GM19025 (cell line): ENCODE measurements around the gene WDR7.

Experiments used
- ATAC-seq: cut with Tn5 transposase; IDR thresholded peaks from one replicate; pipeline ENCODE4 v1.9.1; 2021; ENCODE audit warnings: mild to moderate bottlenecking, low read depth, moderate library complexity; ENCODE audit not compliant: unreplicated experiment

WDR7 gene

DNA sequence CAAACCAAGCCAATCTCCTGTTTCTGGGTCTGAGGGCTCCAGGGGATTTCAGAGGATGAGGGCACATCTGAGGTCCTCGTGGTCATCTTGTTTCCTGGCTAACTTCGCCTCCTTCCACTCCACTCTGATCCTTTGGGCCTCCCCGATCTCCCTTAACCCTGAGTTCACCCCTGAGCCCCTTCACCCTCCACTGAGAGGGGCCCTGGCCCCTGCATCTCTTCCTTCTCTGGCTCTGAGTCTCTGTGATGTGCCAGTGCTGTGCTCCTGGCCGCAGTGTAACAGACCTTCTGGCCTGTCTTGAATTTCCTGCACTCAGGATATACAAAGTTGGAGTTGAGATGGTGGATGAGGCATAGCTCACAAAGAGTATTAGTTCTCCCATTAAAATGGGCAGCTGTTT is 411.0 kb downstream of the WDR7 start:
- ATAC-seq = no peak

DNA sequence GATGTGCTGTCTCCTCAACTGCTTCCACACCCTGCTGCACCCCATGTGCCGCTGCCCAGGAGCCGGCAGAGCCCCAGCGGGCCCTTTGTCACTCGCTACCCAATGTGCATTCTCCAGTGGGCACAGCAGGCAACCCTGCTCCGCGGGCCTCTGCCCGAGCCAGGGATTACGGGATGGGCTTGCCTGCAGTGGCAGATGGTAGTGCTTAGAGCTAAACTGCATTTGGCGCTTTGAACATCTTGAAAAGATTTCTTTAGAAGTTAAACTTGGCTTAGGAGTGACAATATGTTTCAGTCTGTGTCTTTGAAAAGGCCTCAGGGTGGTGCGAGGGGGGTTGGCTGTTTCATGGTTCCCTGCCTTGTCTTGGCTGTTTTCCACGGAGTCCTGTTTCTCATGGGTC is 411.7 kb downstream of the WDR7 start:
- no peak for ATAC-seq

DNA sequence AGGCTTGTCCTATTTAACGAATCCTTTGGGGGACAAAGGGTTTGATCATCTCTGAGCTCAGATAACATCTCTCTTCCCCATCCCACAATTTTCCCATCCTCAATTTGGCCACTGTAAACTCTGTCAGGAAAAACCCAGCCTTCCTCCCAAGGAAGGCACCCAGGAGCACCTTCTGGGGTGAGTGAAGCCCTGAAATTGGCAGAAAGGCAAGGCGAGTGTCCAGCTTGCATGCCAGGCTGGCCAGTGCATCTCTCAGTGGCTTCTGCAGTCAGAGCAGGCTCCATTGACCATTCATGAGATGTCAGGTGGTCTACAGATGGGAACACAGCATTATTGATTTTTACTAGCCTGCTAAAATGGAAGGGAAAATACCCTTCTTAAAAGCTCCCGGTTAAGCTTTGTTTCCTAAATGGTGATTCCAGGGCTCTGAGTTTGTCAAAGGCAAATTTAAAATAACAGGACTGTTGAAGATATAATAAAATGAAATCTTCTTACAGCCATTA is 412.5 kb downstream of the WDR7 start:
- ATAC-seq = no peak

DNA sequence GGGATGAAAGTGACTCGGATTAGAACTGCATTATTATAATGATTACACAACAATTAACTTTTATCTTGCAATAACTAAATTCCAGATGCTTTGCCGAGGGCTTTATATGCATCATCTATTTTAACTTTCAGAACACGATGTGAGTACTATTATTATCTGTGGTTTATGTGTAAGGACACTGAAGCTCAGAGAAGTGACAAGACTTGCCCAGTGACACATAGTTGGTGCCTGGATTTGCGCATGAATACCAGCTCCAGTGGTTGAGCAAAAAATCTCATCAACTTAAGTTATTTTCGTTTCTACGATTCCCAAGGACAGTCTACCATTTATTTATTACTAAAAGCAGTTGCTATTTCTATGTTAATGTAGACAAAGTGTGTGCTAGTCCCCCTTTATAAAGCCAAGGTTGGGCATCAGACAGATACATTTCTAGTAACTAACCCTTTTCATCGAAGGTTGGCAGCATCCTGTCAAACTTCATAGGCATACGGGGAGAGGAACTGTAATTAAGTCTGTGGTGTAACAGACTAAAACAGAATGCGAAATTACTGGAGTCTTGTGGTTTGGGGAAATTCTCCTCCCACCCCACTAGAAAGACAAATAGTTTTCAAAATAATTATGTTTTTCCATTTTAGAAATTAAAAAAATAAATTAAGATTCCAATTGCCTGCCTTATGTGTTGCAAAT is 422.5 kb downstream of the WDR7 start:
- no peak for ATAC-seq

DNA sequence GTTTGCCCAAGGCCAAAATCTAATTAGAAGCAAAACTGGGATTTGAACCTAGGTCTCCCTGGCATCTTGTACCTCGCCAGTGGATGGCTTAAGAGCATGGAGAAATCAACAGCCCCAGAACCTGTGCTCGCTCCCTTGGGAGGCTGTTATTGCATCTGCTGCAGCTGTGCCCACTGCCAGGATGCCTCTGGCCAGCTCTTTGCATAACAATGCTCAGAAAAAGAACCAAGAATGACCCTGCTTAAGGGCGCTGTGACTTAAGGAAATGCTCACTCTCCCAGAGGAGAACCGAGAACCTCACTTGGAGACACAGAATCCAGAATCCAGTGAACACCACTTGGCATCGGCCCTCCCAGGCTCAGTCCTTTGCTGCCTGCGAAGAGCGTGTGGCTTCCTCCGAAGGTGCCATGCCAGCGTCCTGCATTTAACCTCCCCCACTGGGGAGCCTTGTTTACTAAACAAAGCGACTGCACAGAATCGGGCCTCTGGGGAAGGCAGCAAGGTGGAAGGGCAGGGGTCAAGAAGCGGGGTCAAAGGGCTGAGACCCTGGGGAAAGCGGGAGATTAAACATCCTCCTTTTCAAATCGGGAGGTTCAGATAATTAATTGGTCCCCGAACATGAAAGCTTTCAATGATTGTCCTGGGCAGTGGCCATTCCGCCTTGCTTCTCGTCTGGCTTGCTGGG is 424.7 kb downstream of the WDR7 start:
- ATAC-seq = no peak

DNA sequence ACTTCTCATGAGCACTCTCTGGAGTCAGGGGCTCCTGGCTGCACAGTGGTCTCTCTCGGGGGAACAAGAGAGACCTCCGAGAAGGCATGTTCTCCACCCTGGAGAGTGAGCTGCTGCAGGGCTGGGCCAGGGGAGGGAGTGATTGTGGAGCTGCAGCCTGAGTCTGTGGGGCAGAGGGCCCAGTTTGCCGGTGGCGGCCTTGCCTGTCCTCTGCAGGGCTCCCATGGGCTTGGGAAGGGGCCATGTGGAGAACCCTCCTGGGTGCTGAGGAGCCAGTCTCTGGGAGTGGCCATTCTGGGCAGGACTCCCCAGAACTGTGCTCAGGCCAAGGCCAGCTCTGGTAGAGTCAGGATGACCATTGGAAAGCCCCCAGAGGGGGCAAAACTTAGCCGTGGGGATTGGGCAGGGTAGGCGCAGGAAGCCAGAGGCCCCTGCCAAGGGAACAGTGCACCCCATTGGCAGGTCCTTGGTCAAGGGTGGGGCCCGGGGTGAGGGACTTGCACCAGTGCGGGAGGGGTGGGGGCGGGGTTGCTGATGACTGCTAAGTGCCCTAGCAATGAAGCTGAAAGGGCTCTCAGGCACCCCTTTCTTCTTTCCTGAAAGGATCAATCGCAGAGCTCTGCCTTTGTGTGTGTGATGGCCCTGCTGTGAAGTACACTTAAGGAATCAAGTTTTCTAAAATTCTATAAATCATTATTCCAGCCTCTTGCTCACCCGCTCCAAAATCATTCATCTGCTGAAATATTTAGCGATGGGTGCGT is 426.0 kb downstream of the WDR7 start:
- ATAC-seq = no peak

DNA sequence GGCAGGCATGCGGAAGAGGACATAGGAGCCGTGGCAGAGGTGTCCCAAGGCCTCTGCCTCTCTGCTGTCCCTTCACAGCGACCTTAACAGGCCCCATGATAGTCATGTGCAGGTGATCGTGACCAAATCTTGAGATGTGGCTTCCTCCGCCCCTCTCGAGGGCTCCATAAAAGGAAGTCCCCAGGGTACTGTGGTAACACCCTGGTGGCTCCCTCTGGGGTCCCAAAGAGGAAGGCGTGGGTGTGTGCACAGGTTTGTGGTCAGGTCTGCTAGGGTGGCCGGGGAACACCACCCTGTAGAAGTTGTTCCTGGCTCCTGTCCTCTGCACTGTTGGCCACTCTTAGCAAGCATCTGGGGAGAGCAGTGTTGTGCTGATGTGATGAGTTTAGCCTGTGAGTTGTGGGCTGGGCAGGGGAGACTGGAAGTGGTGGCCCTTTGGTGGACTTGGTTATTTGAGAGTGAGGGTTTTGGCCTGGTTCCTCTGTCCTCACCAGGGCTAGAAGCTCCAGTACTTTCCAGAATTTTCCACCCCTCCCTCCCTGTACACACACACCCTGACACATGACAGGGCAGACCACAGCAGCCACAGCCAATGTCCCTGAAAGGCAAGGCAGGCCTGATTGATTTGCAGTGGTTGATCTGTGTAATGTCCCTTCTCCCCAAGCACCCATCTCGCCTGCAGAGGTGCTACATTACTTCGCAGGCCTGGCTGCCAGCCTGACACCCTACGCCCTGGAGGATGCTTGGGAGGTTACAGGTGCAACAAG is 426.8 kb downstream of the WDR7 start:
- peak; percentile 94 for ATAC-seq

DNA sequence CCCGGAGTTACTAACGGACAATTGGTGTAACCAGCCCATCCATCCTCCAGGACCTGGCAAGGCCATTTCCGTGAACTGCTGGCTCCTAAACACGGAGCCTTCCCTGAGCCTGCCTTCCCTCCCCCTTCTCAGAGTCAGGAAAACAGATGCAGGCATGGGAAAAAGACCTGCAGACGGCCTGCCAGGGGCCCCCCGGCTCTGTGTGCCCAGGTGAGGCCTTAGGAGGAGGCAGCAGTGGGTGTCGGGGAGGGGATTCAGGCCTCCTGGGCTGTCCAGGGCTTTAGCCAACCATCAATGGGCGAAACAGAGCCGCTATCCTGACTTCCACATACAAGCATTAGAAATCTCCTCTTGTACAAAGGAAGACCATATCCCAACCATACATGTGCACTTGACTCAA is 427.5 kb downstream of the WDR7 start:
- ATAC-seq = no peak

DNA sequence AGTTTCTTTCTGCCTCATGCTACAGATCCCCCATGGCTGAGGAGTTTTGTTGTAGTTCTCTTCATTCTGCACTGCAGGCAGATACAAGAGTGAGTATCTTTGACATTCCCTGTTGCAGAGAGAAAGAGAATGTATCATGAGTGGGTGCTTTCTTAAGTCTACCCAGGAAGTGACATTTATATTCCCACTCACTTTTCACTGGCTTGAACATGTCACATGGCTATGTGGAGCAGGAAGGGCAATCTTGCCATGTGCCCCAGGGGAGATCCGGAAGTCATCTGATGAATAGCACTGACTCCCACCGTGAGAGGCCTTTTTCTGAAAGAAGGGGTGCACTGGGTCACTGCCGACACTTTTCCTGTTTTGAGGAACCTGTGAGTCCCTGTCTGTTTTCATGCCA is 429.3 kb downstream of the WDR7 start:
- ATAC-seq = no peak

DNA sequence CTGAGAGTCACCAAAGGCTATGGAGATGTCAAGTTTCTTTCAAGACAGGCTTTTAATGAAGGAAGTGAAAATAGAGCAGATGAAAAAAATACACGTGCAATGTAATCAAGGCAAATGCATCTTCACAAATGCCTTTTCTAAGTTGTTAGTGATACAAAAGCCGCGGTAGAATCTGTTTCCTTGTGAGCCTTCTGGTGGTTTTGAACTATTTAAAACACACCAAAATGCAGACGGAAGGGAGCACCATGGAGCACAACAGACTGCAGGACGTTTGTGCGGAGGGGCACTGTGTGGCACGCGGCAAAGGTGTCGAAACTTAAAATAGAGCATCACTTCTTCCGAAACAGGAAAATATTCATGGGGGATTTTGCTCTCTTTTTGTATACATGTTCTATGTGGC is 430.7 kb downstream of the WDR7 start:
- ATAC-seq = no peak

DNA sequence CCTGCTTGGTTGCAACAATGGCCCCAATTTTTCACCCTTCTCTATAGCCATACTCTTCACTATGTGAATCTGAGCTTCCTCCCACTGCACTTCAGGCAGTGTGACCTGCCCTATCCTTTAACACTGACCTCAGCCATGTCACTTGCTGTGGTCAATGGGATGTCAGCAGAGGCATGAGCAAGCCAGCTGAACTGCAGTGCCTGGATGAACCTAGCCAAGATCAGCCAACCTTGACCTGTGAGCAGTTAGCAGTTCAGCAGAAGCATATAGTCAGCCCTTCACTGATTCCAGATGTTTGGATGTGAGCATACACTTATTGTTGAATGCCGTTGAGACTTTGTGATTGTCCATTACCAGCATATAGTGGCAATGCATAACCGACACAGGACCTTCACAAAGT is 432.3 kb downstream of the WDR7 start:
- no peak for ATAC-seq

DNA sequence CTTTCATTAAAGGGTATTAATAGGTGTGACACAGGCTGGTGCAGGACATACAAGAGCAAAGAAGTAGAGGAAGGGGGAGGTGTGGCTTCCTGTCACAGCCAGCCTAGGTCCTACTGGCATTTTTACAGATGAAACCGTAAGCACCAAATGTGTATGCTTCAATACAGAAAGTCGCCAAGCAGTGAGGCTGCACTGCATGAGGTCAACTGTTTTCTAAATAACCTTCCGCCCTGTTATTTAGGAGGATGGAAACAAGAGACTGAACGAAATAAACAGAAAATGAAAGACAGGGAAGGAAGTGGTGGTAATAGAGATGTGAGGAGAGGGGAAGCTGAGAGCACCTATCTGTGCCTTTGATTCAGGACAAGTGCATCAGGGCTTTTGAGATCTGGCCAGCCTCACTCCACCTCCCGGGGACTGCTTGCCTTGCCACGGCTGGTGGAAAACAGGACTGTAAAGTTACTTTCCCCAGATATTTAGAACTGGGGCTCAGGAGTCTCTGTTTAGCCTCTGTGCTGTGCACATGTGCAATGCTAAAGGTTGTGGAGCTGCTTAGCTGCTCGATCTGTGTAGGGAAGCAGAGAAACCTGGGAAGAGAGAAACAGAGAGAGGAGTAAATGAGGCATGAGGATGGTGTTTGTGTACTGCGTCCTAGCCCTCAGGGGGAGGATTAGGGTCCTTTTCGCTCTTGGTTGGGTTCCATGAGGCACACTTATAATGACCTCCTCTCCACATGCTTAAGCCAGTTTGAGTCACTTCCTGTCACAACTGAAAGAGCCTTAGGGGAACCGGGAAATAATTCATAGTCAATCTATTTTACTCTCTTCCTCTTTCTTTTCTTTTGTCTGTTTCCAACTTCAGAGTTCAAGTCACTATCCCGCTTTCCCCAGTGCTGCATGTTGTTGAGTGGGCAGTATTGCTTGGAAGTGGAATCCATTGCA is 433.4 kb downstream of the WDR7 start:
- peak; percentile 67 for ATAC-seq

DNA sequence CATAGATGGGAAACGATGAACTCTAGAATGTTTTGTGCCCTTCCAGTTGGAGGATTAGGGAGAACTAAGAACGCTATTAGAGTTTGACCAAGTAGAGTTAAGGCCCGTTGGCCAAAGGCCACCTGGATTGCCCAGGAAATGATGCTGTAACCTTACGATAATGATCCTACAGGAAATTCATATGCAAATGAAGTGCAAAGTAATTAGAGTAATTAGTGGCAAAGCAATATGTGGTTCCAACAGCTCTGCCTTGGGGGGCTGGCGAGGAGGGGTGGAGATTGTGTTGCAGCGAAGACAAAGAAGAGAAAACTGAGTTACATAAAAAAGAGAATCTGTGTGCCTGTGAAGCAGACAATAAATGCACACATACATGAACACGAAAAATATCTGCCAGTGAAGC is 434.2 kb downstream of the WDR7 start:
- ATAC-seq = no peak

DNA sequence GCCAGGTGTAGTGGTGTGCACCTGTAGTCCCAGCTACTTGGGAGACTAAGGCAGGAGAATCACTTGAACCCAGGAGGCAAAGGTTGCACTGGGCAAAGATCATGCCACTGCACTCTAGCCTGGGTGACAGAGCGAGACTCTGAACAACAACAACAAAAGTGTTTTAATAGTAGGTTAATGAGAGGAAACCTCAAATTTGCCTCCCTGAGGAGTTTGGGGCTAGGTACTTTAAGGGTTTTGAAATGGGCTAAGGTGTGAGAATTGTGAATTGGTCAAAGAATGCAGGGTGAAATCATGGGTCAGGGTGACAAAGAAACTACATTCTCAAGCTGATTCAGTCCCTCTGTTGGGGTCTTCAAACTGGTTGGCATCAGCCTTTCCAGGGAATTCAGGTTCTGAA is 435.0 kb downstream of the WDR7 start:
- ATAC-seq = no peak
